A549 (cell line): ENCODE measurements around the gene FAM174C. TPM values are rescaled to one million over a fixed set of nuclear protein-coding genes. Genes with fewer than 3 reads are reported as not detected.

Source experiments
- ATAC-seq, 2 experiments: fragments of 200-7000 bp in 1 of 2; fragments of >200 bp in 1 of 2; cut with Nextera tagmentation in 1 of 2; cut with Tn5 transposase in 1 of 2; 3 replicates each; pipeline versions ENCODE4 v1.8.0 to v1.9.1; 2018 to 2020; ENCODE audit warnings: mild to moderate bottlenecking in 1 of 2, moderate library complexity in 1 of 2
- CTCF ChIA-PET: fragments of 300-600 bp; sonication (Branson Sonifier 250); formaldehyde crosslinking; extraction: SDS; loops from one replicate; lab custom pipeline; 2021; ENCODE audit warnings: antibody characterized with exemption, inconsistent platforms; lab: Yijun Ruan, JAX
- POLR2A ChIA-PET: fragments of 350-600 bp; formaldehyde crosslinking; extraction: SDS; loops from one replicate; lab custom pipeline; 2021; ENCODE audit warnings: antibody characterized with exemption, inconsistent platforms; lab: Yijun Ruan, JAX
- DNase-seq, 2 experiments: peaks; one replicate each; pipeline versions ENCODE4 v3.0.0 to v3.0.0-alpha.2; 2011 to 2016; ENCODE audit warnings: low read depth in 1 of 2, low spot score in 1 of 2
- FAIRE-seq: peaks from 2 replicates; lab custom pipeline; 2011; peaks lifted over from hg19 to GRCh38; lab: Jason Lieb, UNC
- H3K27ac ChIP-seq, 2 experiments: fragments of >200 bp; sonication (Bioruptor Twin); formaldehyde crosslinking; 3 replicates each; pipeline ENCODE4 v1.5.1; 2016 to 2017
- H3K4me1 ChIP-seq: fragments of >200 bp; sonication (Bioruptor Twin); formaldehyde crosslinking; 3 replicates; pipeline ENCODE4 v1.6.1; 2016
- H3K4me2 ChIP-seq: fragments of >200 bp; sonication (Bioruptor Twin); formaldehyde crosslinking; 3 replicates; pipeline ENCODE4 v1.6.1; 2016
- H3K4me3 ChIP-seq: fragments of >200 bp; sonication (Bioruptor Twin); formaldehyde crosslinking; 3 replicates; pipeline ENCODE4 v1.5.1; 2016
- H3K9me3 ChIP-seq: fragments of >200 bp; sonication (Bioruptor Twin); formaldehyde crosslinking; 3 replicates; pipeline ENCODE4 v1.6.1; 2016
- BHLHE40 ChIP-seq: IDR thresholded peaks from 2 replicates; pipeline ENCODE4 v1.6.1; 2012; ENCODE audit warnings: low read depth, low read length, inconsistent platforms
- CBX8 ChIP-seq: fragments of 200-600 bp; sonication (generic); IDR thresholded peaks from 2 replicates; pipeline ENCODE4 v1.6.1; 2016
- CHD4 ChIP-seq: fragments of 200-600 bp; sonication (generic); IDR thresholded peaks from 2 replicates; pipeline ENCODE4 v1.6.1; 2016; ENCODE audit warnings: antibody characterized with exemption, mild to moderate bottlenecking, borderline replicate concordance
- ESRRA ChIP-seq: fragments of 150-350 bp; IDR thresholded peaks from 2 replicates; pipeline ENCODE4 v1.6.1; 2014; ENCODE audit warnings: mild to moderate bottlenecking, low read length, borderline replicate concordance
- FOSB ChIP-seq: fragments of 250-450 bp; sonication (Bioruptor Pico); IDR thresholded peaks from 2 replicates; pipeline ENCODE4 v1.5.0; 2020; ENCODE audit warnings: mild to moderate bottlenecking, moderate library complexity
- GATA3 ChIP-seq: IDR thresholded peaks from 2 replicates; pipeline ENCODE4 v1.6.1; 2012; ENCODE audit warnings: borderline replicate concordance
- JUN ChIP-seq, 2 experiments: fragments of >200 bp; sonication (Bioruptor Twin); formaldehyde crosslinking; IDR thresholded peaks; 2 replicates in 1 of 2; 3 replicates in 1 of 2; pipeline ENCODE4 v1.6.1; 2016 to 2017
- KDM5A ChIP-seq: fragments of 200-600 bp; sonication (generic); IDR thresholded peaks from 2 replicates; pipeline ENCODE4 v1.6.1; 2016; ENCODE audit warnings: antibody characterized with exemption, mild to moderate bottlenecking
- MAZ ChIP-seq: fragments of 150-350 bp; IDR thresholded peaks from 2 replicates; pipeline ENCODE4 v1.6.1; 2014; ENCODE audit warnings: antibody characterized with exemption, low read depth, low read length, borderline replicate concordance
- MYC ChIP-seq: IDR thresholded peaks from 2 replicates; pipeline ENCODE4 v1.6.1; 2012; ENCODE audit warnings: mild to moderate bottlenecking, inconsistent platforms, low read length, improper control_type of control experiment, borderline replicate concordance
- NPAS2 ChIP-seq: fragments of 250-450 bp; sonication (Bioruptor Pico); IDR thresholded peaks from 2 replicates; pipeline ENCODE4 v1.8.0; 2022; ENCODE audit warnings: mild to moderate bottlenecking, moderate library complexity, borderline replicate concordance
- POLR2A ChIP-seq: IDR thresholded peaks from 2 replicates; pipeline ENCODE4 v1.6.1; 2012; ENCODE audit warnings: mild to moderate bottlenecking, low read length
- POLR2AphosphoS2 ChIP-seq: conservative IDR thresholded peaks from 2 replicates; pipeline ENCODE4 v1.6.1; 2012; ENCODE audit warnings: low read length, improper control_type of control experiment, inconsistent platforms
- RCOR1 ChIP-seq: fragments of 150-350 bp; IDR thresholded peaks from 2 replicates; pipeline ENCODE4 v1.6.1; 2014; ENCODE audit warnings: antibody characterized with exemption, low read length, low read depth
- TP53 ChIP-seq: fragments of 250-450 bp; sonication (Bioruptor Pico); IDR thresholded peaks from 2 replicates; pipeline ENCODE4 v1.5.0; 2021; ENCODE audit warnings: mild to moderate bottlenecking, moderate library complexity
- WGBS: methylation state at CpG from one replicate; pipeline ENCODE4 v1.1.6; 2017; ENCODE audit errors: missing lambda C conversion rate; 5-methylcytosine and 5-hydroxymethylcytosine counted together
- polyA plus RNA-seq, 4 experiments: library from polyadenylated mRNA; depleted of rRNA in 3 of 4; stranded (reverse); fragments of >200 nt; fragmentation: RNase III in 1 of 4; extraction: RNeasy Plus Mini Kit Qiagen cat#74134 plus additional on column Dnase treatment in 1 of 4; gene quantifications; 2 replicates in 3 of 4; 3 replicates in 1 of 4; pipeline ENCODE4 v1.2.3, GENCODE V29; 2011 to 2017
- TF ChIP-seq, protein P1 (sequence below): fragments of >200 bp; sonication (Bioruptor Twin); formaldehyde crosslinking; IDR thresholded peaks from 3 replicates; pipeline ENCODE4 v1.5.1; 2016
- TF ChIP-seq, protein P2 (sequence below): IDR thresholded peaks from 2 replicates; pipeline ENCODE4 v1.6.1; 2012; ENCODE audit warnings: low read depth, borderline replicate concordance
- TF ChIP-seq, protein P3 (sequence below): IDR thresholded peaks from 2 replicates; pipeline ENCODE4 v1.6.1; 2012

The FAM174C gene
- polyA plus RNA-seq, 2 of the 4 experiments (the other 2 are of a cell fraction): 24.8 to 37.1 TPM

DNA sequence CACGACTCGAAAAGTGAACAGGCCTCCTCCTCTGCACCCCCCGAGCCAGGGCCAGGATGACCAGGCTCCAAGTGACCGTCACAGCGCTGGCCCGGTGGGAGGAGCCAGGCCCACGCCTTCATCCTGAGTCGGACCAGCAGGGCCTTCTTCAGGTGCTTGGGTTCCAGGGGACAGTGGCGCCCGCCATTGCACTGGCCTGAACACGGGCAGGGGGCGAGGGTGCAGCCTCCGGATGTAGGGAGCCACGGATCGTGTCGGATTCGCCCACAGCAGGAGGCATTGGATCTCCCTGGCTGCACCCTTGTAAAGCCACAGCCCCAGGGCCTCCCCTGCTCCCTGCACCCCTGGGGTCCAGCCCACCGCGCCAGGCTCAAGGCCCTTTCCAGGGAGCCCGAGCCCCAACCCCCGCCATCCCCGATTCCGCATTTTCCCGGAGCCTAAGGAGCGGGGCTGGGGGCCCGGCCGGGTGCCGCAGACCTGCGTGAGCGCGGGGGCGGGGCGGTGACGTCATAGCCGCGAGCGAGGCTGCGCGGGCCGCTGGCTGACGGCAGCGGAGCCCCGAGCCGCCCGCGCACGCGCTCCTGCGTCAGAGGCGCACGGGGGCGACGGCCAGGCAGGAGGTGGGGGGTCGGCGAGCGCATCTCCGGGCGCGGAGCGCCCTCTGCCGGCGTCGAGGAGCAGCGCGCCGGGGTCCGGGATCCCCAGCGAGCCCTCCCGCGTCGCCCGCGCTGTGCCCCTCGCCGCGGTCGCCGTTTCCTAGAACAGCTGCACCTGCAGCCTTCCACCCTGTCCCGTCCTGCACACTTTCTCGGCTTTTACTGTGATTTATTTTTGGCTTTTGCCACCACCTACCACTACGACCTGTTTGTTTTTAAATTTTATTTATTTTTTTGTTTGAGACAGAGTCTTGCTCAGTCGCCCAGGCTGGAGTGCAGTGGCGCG is 35.3 kb upstream of the FAM174C start (continued):
- TF ChIP-seq MYC (no peak; the same call in 1 of the 2 replicates), GATA3 (no peak), RCOR1 (no peak), MAZ (no peak), FOSB (CRISPR knock-in tag) (no peak), KDM5A (0 out of 2 replicates have a peak, but pooled peaks have one; percentile 24), TP53 (CRISPR knock-in tag) (no peak), CBX8 (no peak), CHD4 (no peak), NPAS2 (CRISPR knock-in tag) (no peak)
- TF ChIP-seq, protein P1, sequence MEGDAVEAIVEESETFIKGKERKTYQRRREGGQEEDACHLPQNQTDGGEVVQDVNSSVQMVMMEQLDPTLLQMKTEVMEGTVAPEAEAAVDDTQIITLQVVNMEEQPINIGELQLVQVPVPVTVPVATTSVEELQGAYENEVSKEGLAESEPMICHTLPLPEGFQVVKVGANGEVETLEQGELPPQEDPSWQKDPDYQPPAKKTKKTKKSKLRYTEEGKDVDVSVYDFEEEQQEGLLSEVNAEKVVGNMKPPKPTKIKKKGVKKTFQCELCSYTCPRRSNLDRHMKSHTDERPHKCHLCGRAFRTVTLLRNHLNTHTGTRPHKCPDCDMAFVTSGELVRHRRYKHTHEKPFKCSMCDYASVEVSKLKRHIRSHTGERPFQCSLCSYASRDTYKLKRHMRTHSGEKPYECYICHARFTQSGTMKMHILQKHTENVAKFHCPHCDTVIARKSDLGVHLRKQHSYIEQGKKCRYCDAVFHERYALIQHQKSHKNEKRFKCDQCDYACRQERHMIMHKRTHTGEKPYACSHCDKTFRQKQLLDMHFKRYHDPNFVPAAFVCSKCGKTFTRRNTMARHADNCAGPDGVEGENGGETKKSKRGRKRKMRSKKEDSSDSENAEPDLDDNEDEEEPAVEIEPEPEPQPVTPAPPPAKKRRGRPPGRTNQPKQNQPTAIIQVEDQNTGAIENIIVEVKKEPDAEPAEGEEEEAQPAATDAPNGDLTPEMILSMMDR: peak; percentile 78

DNA sequence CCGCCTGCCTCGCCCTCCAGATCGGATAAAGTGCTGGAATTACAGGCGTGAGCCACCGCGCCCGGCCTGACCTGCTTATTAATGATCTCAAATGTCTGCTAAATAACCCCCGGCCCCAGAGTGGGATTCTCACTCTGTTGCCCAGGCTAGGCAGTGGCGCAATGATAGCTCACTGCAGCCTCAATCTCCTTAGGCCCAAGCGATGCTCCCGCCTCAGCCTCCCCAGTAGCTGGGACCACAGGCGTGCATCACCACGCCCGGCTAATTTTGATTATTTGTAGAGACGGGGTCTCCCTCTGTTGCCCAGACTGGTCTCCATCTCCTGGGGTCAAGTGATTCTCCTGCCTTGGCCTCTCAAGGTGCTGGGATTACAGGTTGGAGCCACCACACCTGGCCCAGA is 34.4 kb upstream of the FAM174C start:
- no peak for ATAC-seq
- no peak for DNase-seq
- POLR2A ChIA-PET: interaction anchor here (0.8 to 1.8 kb wide), 2 partner anchors 28 to 257 kb away, joined by 7 read pairs; partner anchors contain the start of genes CIRBP and WDR18
- no peak for FAIRE-seq
- Histone ChIP-seq H3K27ac (peak overlapping the region; percentile 89 to 100; a peak in 5 of 6 replicates), H3K4me3 (peak overlapping the region; percentile 77; the same call in 1 of the 3 replicates), H3K4me1 (peaks cover 49% of the 10 kb centered on the region), H3K9me3 (no peaks in the 10 kb centered on the region), H3K4me2 (peak overlapping the region; percentile 98)
- TF ChIP-seq, protein P2, sequence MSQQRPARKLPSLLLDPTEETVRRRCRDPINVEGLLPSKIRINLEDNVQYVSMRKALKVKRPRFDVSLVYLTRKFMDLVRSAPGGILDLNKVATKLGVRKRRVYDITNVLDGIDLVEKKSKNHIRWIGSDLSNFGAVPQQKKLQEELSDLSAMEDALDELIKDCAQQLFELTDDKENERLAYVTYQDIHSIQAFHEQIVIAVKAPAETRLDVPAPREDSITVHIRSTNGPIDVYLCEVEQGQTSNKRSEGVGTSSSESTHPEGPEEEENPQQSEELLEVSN: 0 out of 2 replicates have a peak, but pooled peaks have one; percentile 2
- no peak for TF ChIP-seq ESRRA
- 84% methylated on average over 14 of the region's 15 CpGs for whole genome bisulfite sequencing
- CTCF ChIA-PET: interaction anchor here (0.6 to 7.5 kb wide), 16 partner anchors 11 to 582 kb away, joined by 3 to 500 read pairs (median 4); partner anchors contain the start of gene CIRBP

DNA sequence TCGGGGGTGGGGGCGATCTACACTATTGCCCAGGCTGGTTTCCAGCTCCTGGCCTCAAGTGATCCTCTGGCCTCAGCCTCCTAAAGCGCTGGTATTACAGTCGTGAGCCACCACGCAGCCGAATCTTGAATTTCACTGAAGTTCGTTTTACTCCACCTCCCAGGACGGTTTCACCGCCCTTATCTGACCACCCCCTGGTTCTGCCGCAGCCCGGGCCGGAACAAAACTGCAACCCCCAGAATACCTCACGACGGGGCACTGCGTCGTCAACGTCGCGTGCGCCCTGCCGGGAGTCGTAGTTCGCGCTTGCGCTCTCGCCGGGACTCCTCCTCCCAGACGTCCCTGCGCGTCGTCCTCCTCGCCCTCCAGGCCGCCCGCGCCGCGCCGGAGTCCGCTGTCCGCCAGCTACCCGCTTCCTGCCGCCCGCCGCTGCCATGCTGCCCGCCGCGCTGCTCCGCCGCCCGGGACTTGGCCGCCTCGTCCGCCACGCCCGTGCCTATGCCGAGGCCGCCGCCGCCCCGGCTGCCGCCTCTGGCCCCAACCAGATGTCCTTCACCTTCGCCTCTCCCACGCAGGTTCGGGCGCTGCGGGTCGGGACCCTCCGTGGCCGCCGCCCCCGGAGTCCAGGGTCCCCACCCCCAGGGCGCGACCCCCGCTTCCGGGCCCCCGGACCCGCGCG is 33.8 kb upstream of the FAM174C start, which contains the start of gene ATP5F1D:
Gene ATP5F1D (plus strand): TSS at position 335 of the 679 bp plus-strand sequence. CDS start 100 bp downstream, at position 435.
- FAIRE-seq: no peak
- Histone ChIP-seq H3K4me3 (peak within 1 kb of the TSS; percentile 77), H3K27ac (peak within 1 kb of the TSS; percentile 89 to 100), H3K4me1 (peaks cover 49% of the 10 kb centered on the region), H3K9me3 (no peaks in the 10 kb centered on the region), H3K4me2 (peak within 1 kb of the TSS; percentile 98)
- 2% methylated on average over 10 of the region's 79 CpGs for WGBS
- ATAC-seq: peak; percentile 51 to 66
- no peak for TF ChIP-seq POLR2AphosphoS2
- TF ChIP-seq, protein P3, sequence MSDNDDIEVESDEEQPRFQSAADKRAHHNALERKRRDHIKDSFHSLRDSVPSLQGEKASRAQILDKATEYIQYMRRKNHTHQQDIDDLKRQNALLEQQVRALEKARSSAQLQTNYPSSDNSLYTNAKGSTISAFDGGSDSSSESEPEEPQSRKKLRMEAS: peak; percentile 35; the same call in 1 of the 2 replicates
- peak; percentile 71 for TF ChIP-seq POLR2A
- 0 out of 2 replicates have a peak, but pooled peaks have one; percentile 36 for TF ChIP-seq BHLHE40
- TF ChIP-seq CBX8: no peak
- TF ChIP-seq, protein P2: 0 out of 2 replicates have a peak, but pooled peaks have one; percentile 1
- peak in 1 of 2 experiments; percentile 48; a peak in 1 of 5 replicates for TF ChIP-seq JUN (IDR thresholded peaks at IDR 0.05)
- ChIA-PET POLR2A (interaction anchor here (1.8 kb wide), 1 partner anchor 28 kb away, joined by 7 read pairs; the partner anchor contains the start of gene CIRBP), CTCF (interaction anchor here (0.6 to 7.5 kb wide), 13 partner anchors 11 to 582 kb away, joined by 3 to 500 read pairs (median 4); partner anchors contain the start of gene CIRBP)
- peak; percentile 83 to 94 for DNase-seq
